GM19240 (cell line): Measurements from ENCODE around the gene CRP.
"Not testable (repeated sequence)": the region's sequence is repeated elsewhere in the genome, so short reads cannot be mapped to it uniquely, and the experiment has no call there.

Experiments used
- DNase-seq: peaks from one replicate; pipeline ENCODE4 v3.0.0; 2011; ENCODE audit warnings: low spot score; ENCODE audit not compliant: insufficient read length

The CRP gene

GRCh38 chr1:159714529-159714928 is at the start of gene CRP:
CRP (minus strand) TSS chr1:159714589; CDS start chr1:159714485, 104 bp downstream.
- no peak for DNase-seq

GRCh38 chr1:159763686-159764085 is 49.3 kb upstream of the CRP start:
- DNase-seq, result no peak

- no peak for DNase-seq
Measured at GRCh38 chr1:159756397-159756796, 42.0 kb upstream of the CRP start.

GRCh38 chr1:159755451-159756007 is 41.1 kb upstream of the CRP start:
- no peak for DNase-seq

- DNase-seq, result no peak
Measured at GRCh38 chr1:159753386-159753785, 39.0 kb upstream of the CRP start.

- no peak for DNase-seq
Measured at GRCh38 chr1:159752135-159752580, 37.8 kb upstream of the CRP start.

GRCh38 chr1:159751031-159751430 is 36.6 kb upstream of the CRP start:
- no peak for DNase-seq

GRCh38 chr1:159750621-159751020 is 36.2 kb upstream of the CRP start:
- DNase-seq, result no peak

GRCh38 chr1:159749630-159750029 is 35.2 kb upstream of the CRP start:
- no peak for DNase-seq

- DNase-seq, result no peak
Measured at GRCh38 chr1:159748370-159748769, 34.0 kb upstream of the CRP start.

GRCh38 chr1:159746666-159747065 is 32.3 kb upstream of the CRP start:
- DNase-seq, result no peak

GRCh38 chr1:159743651-159744410 is 29.4 kb upstream of the CRP start:
- no peak for DNase-seq

GRCh38 chr1:159737238-159737916 is 23.0 kb upstream of the CRP start:
- no peak for DNase-seq

- DNase-seq, result not testable (repeated sequence)
Measured at GRCh38 chr1:159723188-159723587, 8.8 kb upstream of the CRP start.

GRCh38 chr1:159719990-159720389 is 5.6 kb upstream of the CRP start:
- DNase-seq, result no peak

- DNase-seq, result no peak
Measured at GRCh38 chr1:159715855-159716254, 1.5 kb upstream of the CRP start.

- no peak for DNase-seq
Measured at GRCh38 chr1:159712080-159712479, 2.3 kb downstream of the CRP start.

GRCh38 chr1:159707472-159708260 is 6.7 kb downstream of the CRP start:
- DNase-seq, result no peak

- DNase-seq, result no peak
Measured at GRCh38 chr1:159705904-159706256, 8.5 kb downstream of the CRP start.

GRCh38 chr1:159705251-159705903 is 9.0 kb downstream of the CRP start:
- no peak for DNase-seq

GRCh38 chr1:159704481-159704880 is 9.9 kb downstream of the CRP start:
- no peak for DNase-seq
